B cell (primary cell): ENCODE results near the gene GYPE.
"Not testable (repeated sequence)": the region's sequence is repeated elsewhere in the genome, so short reads cannot be mapped to it uniquely, and the experiment has no call there.

Source experiments
- EZH2 ChIP-seq: IDR thresholded peaks from 2 replicates; pipeline ENCODE4 v1.6.1; 2012; ENCODE audit warnings: borderline replicate concordance, low read depth, mild to moderate bottlenecking, moderate library complexity, low read length; ENCODE audit not compliant: insufficient read depth, poor library complexity, severe bottlenecking
- TF ChIP-seq, protein P1 (sequence below): fragments of 200-600 bp; IDR thresholded peaks from one replicate; pipeline ENCODE4 v1.8.0; 2022; ENCODE audit warnings: antibody characterized with exemption, mild to moderate bottlenecking

DNA sequence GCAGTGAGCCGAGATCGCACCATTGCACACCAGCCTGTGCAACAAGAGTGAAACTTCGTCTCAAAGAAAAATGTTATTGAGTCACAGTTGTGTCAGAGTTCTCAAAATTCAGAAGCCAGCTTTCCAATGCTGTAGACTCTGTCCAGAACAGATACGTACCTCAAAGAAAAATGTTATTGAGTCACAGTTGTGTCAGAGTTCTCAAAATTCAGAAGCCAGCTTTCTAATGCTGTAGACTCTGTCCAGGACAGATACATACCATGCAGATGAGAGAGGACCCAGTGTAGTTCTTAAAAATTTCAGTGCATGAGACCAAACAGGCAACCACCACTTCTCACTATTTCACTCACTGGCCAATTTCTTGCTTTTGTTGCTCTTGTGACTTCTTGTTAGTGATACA is 45.6 kb upstream of the GYPE start:
- TF ChIP-seq, protein P1, sequence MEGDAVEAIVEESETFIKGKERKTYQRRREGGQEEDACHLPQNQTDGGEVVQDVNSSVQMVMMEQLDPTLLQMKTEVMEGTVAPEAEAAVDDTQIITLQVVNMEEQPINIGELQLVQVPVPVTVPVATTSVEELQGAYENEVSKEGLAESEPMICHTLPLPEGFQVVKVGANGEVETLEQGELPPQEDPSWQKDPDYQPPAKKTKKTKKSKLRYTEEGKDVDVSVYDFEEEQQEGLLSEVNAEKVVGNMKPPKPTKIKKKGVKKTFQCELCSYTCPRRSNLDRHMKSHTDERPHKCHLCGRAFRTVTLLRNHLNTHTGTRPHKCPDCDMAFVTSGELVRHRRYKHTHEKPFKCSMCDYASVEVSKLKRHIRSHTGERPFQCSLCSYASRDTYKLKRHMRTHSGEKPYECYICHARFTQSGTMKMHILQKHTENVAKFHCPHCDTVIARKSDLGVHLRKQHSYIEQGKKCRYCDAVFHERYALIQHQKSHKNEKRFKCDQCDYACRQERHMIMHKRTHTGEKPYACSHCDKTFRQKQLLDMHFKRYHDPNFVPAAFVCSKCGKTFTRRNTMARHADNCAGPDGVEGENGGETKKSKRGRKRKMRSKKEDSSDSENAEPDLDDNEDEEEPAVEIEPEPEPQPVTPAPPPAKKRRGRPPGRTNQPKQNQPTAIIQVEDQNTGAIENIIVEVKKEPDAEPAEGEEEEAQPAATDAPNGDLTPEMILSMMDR: not testable (repeated sequence)
- not testable (repeated sequence) for TF ChIP-seq EZH2
